ENCODE results near the gene REXO4. TPM values are rescaled to one million over a fixed set of nuclear protein-coding genes. Genes with fewer than 3 reads are reported as not detected.
"Not testable (repeated sequence)": the region's sequence is repeated elsewhere in the genome, so short reads cannot be mapped to it uniquely, and the experiment has no call there.

Gene REXO4
- total RNA-seq, 4 donors from 2014 or later = 21.5 to 26.0 (median 21.7) TPM

DNA sequence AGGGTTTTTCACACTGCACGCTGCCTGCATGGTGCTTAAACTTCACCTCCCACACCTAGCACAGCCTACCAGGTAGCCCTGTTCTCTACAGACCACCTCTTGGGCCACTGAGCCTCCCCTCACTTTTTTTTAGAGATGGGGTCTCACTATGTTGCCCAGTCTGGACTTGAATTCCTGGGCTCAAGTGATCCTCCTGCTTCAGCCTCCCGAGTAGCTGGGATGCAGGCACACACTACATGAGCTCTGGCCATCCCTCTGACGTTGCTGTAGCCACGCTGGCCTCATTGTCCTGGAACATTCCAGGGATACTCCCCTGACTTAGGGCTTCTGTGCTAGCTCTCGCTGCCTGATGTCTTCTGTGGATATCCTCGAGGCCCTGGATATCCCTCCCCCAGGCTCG is 34.8 kb upstream of the REXO4 start:
- TF ChIP-seq CTCF (IDR thresholded peaks at IDR 0.05) (no peak), POLR2A (IDR thresholded peaks at IDR 0.05) (no peak)
- H3K4me3 ChIP-seq = no peak overlapping the region
- DNase-seq = no peak
- H3K36me3 ChIP-seq = no peaks in the 10 kb centered on the region
- no peaks in the 10 kb centered on the region for H3K27me3 ChIP-seq
- no peak overlapping the region for H3K27ac ChIP-seq
- H3K9me3 ChIP-seq = no peaks in the 10 kb centered on the region
- H3K4me1 ChIP-seq = peaks cover 0 to 18% (median 7%) of the 10 kb centered on the region in 3 donors
- intact Hi-C loops (cut with DNase I) = no loop called here
- WGBS, 2 donors = 79 to 87% methylated on average over 3 to 7 of the region's 7 CpGs

DNA sequence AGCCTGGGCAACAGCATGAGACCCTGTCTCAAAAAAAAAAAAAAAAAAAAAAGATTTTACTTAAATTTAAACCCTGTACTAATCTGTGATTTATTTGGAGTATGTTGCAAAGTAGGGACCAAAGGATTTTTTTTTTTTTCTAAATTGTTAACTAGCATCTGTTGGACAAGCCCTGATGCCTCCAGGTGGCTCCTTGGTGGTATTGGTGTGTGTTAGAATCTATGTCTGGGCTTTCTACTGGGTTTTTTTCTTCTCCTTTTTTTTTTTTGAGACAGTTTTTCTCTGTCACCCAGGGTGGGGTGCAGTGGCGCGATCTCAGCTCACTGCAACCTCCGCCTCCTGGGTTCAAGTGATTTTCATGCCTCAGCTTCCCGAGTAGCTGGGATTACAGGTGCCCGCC is 34.1 kb upstream of the REXO4 start:
- DNase-seq; H3K27me3 ChIP-seq; H3K4me3 ChIP-seq; H3K27ac ChIP-seq; H3K9me3 ChIP-seq; intact Hi-C loops (cut with DNase I); H3K36me3 ChIP-seq: not testable (repeated sequence)
- 89 to 91% methylated on average over 5 of the region's 5 CpGs for WGBS, 2 donors
- peaks cover 0 to 14% (median 2%) of the 10 kb centered on the region in 3 donors for H3K4me1 ChIP-seq

DNA sequence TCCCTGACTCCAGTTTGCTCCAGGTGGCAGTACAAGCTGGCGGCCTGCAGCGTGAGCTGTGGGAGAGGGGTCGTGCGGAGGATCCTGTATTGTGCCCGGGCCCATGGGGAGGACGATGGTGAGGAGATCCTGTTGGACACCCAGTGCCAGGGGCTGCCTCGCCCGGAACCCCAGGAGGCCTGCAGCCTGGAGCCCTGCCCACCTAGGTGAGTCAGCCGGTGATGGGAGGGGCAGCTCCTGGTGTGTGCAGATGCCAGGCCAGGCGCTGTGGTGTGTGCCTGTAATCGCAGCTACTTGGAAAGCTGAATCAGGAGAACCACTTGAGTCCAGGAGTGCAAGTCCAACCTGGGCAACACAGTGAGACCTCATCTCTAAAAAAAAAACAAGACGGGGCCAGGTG is 31.9 kb upstream of the REXO4 start:
- TF ChIP-seq POLR2A (IDR thresholded peaks at IDR 0.05) = no peak
- peak in 2 of 6 experiments; percentile 16 to 30 for TF ChIP-seq CTCF (IDR thresholded peaks at IDR 0.05)
- intact Hi-C loops (cut with DNase I) = no loop called here
- H3K27ac ChIP-seq = no peak overlapping the region

DNA sequence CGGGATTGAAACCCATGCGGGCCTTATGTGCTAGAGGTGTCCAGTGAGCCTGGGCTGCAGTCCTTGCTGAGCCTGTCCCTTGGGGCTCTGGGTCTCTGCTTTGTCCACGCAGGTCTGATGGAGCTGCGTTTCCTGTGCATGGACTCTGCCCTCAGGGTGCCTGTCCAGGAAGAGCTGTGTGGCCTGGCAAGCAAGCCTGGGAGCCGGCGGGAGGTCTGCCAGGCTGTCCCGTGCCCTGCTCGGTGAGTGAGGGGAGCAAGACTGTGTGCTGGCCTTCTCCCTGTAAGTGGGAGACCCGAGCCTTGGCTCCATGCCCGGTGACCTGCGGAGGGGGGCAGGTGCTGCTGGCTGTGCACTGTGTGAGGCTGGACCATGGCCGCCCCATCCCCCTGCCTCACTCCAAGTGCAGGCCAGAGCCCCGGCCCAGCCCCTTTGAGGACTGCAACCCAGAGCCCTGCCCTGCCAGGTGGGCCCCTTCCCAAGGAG is 30.7 kb upstream of the REXO4 start:
- peaks cover 0 to 4% (median 0%) of the 10 kb centered on the region in 4 donors for H3K27me3 ChIP-seq
- intact Hi-C loops (cut with DNase I) = no loop called here
- H3K9me3 ChIP-seq = no peaks in the 10 kb centered on the region
- no peak overlapping the region for H3K27ac ChIP-seq
- DNase-seq = no peak
- H3K4me1 ChIP-seq = peaks cover 0 to 10% (median 0%) of the 10 kb centered on the region in 3 donors
- H3K36me3 ChIP-seq = no peaks in the 10 kb centered on the region
- TF ChIP-seq POLR2A (IDR thresholded peaks at IDR 0.05) (no peak), CTCF (IDR thresholded peaks at IDR 0.05) (no peak)
- no peak overlapping the region for H3K4me3 ChIP-seq
- WGBS, 2 donors = 64 to 81% methylated on average over 3 to 6 of the region's 13 CpGs

More for the DNA sequence above, 31.9 kb upstream of the REXO4 start:
- 48 to 67% methylated on average over 4 to 5 of the region's 12 CpGs for WGBS, 2 donors
- Histone ChIP-seq H3K4me1 (peaks cover 0 to 10% (median 0%) of the 10 kb centered on the region in 3 donors), H3K36me3 (no peaks in the 10 kb centered on the region), H3K27me3 (peaks cover 0 to 4% (median 0%) of the 10 kb centered on the region in 4 donors), H3K9me3 (no peaks in the 10 kb centered on the region), H3K4me3 (no peak overlapping the region)
- no peak for DNase-seq

GRCh38 chr9:133445293-133445969 is 27.6 kb upstream of the REXO4 start:
- Histone ChIP-seq H3K27ac (no peak overlapping the region), H3K36me3 (no peaks in the 10 kb centered on the region), H3K4me3 (no peak overlapping the region), H3K9me3 (no peaks in the 10 kb centered on the region), H3K4me1 (peaks cover 0 to 10% (median 0%) of the 10 kb centered on the region in 3 donors), H3K27me3 (peaks cover 0 to 4% (median 0%) of the 10 kb centered on the region in 4 donors)
- 32 to 77% methylated on average over 4 to 11 of the region's 23 CpGs for WGBS, 2 donors
- intact Hi-C loops (cut with DNase I) = no loop called here
- TF ChIP-seq CTCF (IDR thresholded peaks at IDR 0.05) (no peak), POLR2A (IDR thresholded peaks at IDR 0.05) (no peak)
- no peak for DNase-seq

Measured in esophagus squamous epithelium (tissue), 5 donors.